Measurements from ENCODE around the gene MASP1.
"Not testable (repeated sequence)": the region's sequence is repeated elsewhere in the genome, so short reads cannot be mapped to it uniquely, and the experiment has no call there.

The MASP1 gene

GRCh38 chr3:187242435-187242834 lies 49.1 kb downstream of the MASP1 start:
- ATAC-seq (ENCODE audit: low read depth) = no peak
- H3K27me3 Mint-ChIP-seq = peaks cover 8% of the 10 kb centered on the region
- no peak for DNase-seq (ENCODE audit: low spot score in 2 of 2)
- H3K4me1 Mint-ChIP-seq = peaks cover 4% of the 10 kb centered on the region
- peaks cover 4% of the 10 kb centered on the region for H3K9me3 Mint-ChIP-seq
- H3K36me3 Mint-ChIP-seq = no peaks in the 10 kb centered on the region
- H3K27ac Mint-ChIP-seq = no peak overlapping the region
- H3K4me3 Mint-ChIP-seq = no peak overlapping the region

- not testable (repeated sequence) for H3K4me1 Mint-ChIP-seq; DNase-seq (ENCODE audit: low spot score in 2 of 2); H3K4me3 Mint-ChIP-seq; H3K36me3 Mint-ChIP-seq; ATAC-seq (ENCODE audit: low read depth); H3K27ac Mint-ChIP-seq; H3K27me3 Mint-ChIP-seq; H3K9me3 Mint-ChIP-seq
Measured at GRCh38 chr3:187238835-187239234, 52.7 kb downstream of the MASP1 start.

GRCh38 chr3:187238239-187238638 lies 53.3 kb downstream of the MASP1 start:
- ATAC-seq (ENCODE audit: low read depth) = no peak
- no peaks in the 10 kb centered on the region for H3K4me1 Mint-ChIP-seq
- H3K4me3 Mint-ChIP-seq = no peak overlapping the region

GRCh38 chr3:187237741-187238140 lies 53.8 kb downstream of the MASP1 start:
- H3K36me3 Mint-ChIP-seq = no peaks in the 10 kb centered on the region
- DNase-seq (ENCODE audit: low spot score in 2 of 2) (no peak), ATAC-seq (ENCODE audit: low read depth) (no peak)
- no peaks in the 10 kb centered on the region for H3K27me3 Mint-ChIP-seq
- H3K27ac Mint-ChIP-seq = no peak overlapping the region
- no peaks in the 10 kb centered on the region for H3K4me1 Mint-ChIP-seq
- H3K4me3 Mint-ChIP-seq = no peak overlapping the region
- peaks cover 4% of the 10 kb centered on the region for H3K9me3 Mint-ChIP-seq

More at GRCh38 chr3:187238239-187238638, 53.3 kb downstream of the MASP1 start:
- Mint-ChIP-seq H3K27me3 (no peaks in the 10 kb centered on the region), H3K9me3 (peaks cover 4% of the 10 kb centered on the region), H3K36me3 (no peaks in the 10 kb centered on the region), H3K27ac (no peak overlapping the region)
- DNase-seq (ENCODE audit: low spot score in 2 of 2) = no peak

DNA sequence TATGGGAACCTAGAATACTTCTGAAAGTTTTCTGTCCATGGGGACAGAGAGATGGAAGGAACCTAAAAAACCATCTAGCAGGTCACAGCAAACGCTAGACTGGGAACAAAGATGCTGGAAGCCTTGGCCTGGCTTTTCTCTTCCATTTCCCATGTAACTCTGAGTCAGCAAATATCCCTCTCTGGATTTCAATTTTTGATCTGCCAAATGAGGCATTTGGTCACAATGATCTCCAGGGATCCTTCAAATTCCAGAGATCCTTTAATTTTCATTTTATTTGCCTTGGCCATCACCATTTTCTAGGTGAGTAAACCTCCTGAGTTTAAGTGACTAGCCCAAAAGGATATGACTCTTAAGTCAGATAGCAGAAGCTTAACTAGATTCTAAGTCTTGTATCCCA lies 54.6 kb downstream of the MASP1 start:
- Mint-ChIP-seq H3K27me3 (no peaks in the 10 kb centered on the region), H3K4me3 (no peak overlapping the region), H3K9me3 (peaks cover 4% of the 10 kb centered on the region), H3K4me1 (no peaks in the 10 kb centered on the region), H3K27ac (no peak overlapping the region), H3K36me3 (no peaks in the 10 kb centered on the region)
- DNase-seq (ENCODE audit: low spot score in 2 of 2) = no peak
- no peak for ATAC-seq (ENCODE audit: low read depth)

DNA sequence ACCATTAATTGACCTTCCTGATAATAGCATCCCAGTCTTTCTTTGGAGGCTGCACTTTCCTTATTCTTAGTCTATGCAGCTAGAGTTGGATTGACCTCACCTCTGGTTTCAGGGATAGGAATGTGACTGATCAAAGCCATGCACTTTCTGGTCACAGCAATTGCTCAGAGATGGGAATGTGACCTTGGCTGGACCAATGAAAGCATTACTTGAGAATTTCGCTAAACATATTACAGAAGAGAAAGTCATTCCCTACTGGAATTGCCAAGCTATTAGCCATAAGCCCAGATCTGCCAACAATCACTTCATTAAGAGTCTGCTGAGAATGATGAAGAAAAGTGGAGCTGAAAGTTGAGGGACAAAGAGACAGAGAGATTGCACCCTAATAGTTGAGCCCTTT lies 61.5 kb downstream of the MASP1 start:
- no peaks in the 10 kb centered on the region for H3K36me3 Mint-ChIP-seq
- H3K27me3 Mint-ChIP-seq = peaks cover 10% of the 10 kb centered on the region

GRCh38 chr3:187228740-187229139 lies 62.8 kb downstream of the MASP1 start:
- DNase-seq (ENCODE audit: low spot score in 2 of 2) = no peak
- peaks cover 10% of the 10 kb centered on the region for H3K27me3 Mint-ChIP-seq
- no peaks in the 10 kb centered on the region for H3K36me3 Mint-ChIP-seq
- H3K4me1 Mint-ChIP-seq = peaks cover 2% of the 10 kb centered on the region
- H3K9me3 Mint-ChIP-seq = no peaks in the 10 kb centered on the region
- H3K4me3 Mint-ChIP-seq = no peak overlapping the region
- no peak overlapping the region for H3K27ac Mint-ChIP-seq
- no peak for ATAC-seq (ENCODE audit: low read depth)

More for the DNA sequence above, 61.5 kb downstream of the MASP1 start:
- H3K4me1 Mint-ChIP-seq = no peaks in the 10 kb centered on the region
- ATAC-seq (ENCODE audit: low read depth) (no peak), DNase-seq (ENCODE audit: low spot score in 2 of 2) (no peak)
- no peaks in the 10 kb centered on the region for H3K9me3 Mint-ChIP-seq
- H3K4me3 Mint-ChIP-seq = no peak overlapping the region
- no peak overlapping the region for H3K27ac Mint-ChIP-seq

GRCh38 chr3:187227658-187228258 lies 63.8 kb downstream of the MASP1 start:
- H3K4me3 Mint-ChIP-seq = no peak overlapping the region
- no peaks in the 10 kb centered on the region for H3K9me3 Mint-ChIP-seq
- peaks cover 2% of the 10 kb centered on the region for H3K4me1 Mint-ChIP-seq
- H3K36me3 Mint-ChIP-seq = no peaks in the 10 kb centered on the region
- peaks cover 11% of the 10 kb centered on the region for H3K27me3 Mint-ChIP-seq
- no peak overlapping the region for H3K27ac Mint-ChIP-seq
- DNase-seq (ENCODE audit: low spot score in 2 of 2) (no peak), ATAC-seq (ENCODE audit: low read depth) (no peak)

DNA sequence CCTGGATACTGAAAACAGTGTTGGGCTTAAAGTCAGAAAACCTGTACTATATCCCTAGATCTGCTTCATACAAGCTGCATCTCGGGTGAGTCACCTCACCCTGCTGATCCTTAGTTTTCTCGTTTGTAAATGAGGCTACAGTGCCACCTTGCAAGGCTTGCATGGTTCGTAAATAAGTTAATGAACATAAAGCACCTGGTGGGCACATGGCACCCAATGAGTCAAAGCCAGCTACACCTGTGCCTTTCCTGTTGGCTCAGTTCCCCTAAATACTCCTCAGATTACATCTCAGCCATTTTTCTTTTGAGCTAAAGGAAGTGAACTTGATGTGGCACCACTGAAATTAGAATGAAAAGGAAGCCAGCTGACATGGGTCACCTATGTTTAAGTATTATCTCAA lies 67.7 kb downstream of the MASP1 start:
- no peaks in the 10 kb centered on the region for H3K36me3 Mint-ChIP-seq
- no peak overlapping the region for H3K27ac Mint-ChIP-seq
- H3K27me3 Mint-ChIP-seq = peaks cover 10% of the 10 kb centered on the region
- H3K4me3 Mint-ChIP-seq = no peak overlapping the region
- no peak for DNase-seq (ENCODE audit: low spot score in 2 of 2)
- H3K4me1 Mint-ChIP-seq = peaks cover 2% of the 10 kb centered on the region
- no peaks in the 10 kb centered on the region for H3K9me3 Mint-ChIP-seq
- ATAC-seq (ENCODE audit: low read depth) = peak; percentile 43

GRCh38 chr3:187222801-187223200 lies 68.7 kb downstream of the MASP1 start:
- H3K4me3 Mint-ChIP-seq = no peak overlapping the region
- no peaks in the 10 kb centered on the region for H3K36me3 Mint-ChIP-seq
- no peaks in the 10 kb centered on the region for H3K9me3 Mint-ChIP-seq

DNA sequence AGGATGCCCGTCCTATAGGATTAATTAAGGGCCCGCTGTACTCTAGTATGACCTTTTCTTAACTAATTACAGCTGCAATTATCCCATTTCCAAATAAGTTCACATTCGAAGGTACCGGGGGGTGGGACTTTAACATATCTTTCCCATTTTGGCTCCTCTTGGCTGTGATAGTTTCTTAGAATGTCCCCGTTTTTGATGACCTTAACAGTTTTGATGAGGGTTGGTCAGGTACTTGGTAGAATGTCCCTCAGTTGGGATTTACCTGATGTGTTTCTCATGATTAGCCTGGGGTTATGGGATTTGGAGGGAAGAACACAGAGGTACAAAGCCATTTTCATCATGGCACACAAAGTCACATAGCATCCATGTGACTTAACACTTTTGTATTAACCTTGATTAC lies 76.1 kb downstream of the MASP1 start:
- no peak overlapping the region for H3K27ac Mint-ChIP-seq
- H3K4me3 Mint-ChIP-seq = no peak overlapping the region
- H3K4me1 Mint-ChIP-seq = no peaks in the 10 kb centered on the region
- H3K9me3 Mint-ChIP-seq = no peaks in the 10 kb centered on the region
- ATAC-seq (ENCODE audit: low read depth) = no peak
- H3K36me3 Mint-ChIP-seq = peaks cover 2% of the 10 kb centered on the region
- peaks cover 14% of the 10 kb centered on the region for H3K27me3 Mint-ChIP-seq
- no peak for DNase-seq (ENCODE audit: low spot score in 2 of 2)

More at GRCh38 chr3:187222801-187223200, 68.7 kb downstream of the MASP1 start:
- DNase-seq (ENCODE audit: low spot score in 2 of 2) (no peak), ATAC-seq (ENCODE audit: low read depth) (no peak)
- no peak overlapping the region for H3K27ac Mint-ChIP-seq
- peaks cover 2% of the 10 kb centered on the region for H3K4me1 Mint-ChIP-seq
- peaks cover 11% of the 10 kb centered on the region for H3K27me3 Mint-ChIP-seq

DNA sequence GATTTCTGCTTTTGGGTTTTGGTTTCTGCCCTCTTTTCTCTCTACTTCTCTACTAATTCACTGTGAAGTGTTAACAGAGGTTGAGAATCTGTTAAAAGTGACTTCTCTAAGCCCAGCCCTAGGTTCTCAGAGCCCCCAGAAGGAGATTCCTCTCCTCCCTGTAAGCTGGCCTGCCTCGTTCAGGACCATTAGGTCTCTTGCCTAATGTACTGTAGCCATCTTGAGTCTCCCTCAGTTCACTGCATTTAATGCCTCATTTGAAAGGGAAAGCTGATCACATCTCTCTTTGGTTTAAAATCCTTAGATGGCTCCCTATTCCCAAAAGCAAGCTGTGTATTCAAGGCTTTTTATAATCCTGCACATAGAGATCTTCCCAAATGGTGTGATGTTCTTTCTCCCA lies 77.9 kb downstream of the MASP1 start:
- H3K4me1 Mint-ChIP-seq = no peaks in the 10 kb centered on the region
- H3K36me3 Mint-ChIP-seq = peaks cover 5% of the 10 kb centered on the region
- no peak overlapping the region for H3K4me3 Mint-ChIP-seq
- DNase-seq (ENCODE audit: low spot score in 2 of 2) = no peak
- no peak for ATAC-seq (ENCODE audit: low read depth)
- H3K27ac Mint-ChIP-seq = no peak overlapping the region
- H3K27me3 Mint-ChIP-seq = peaks cover 15% of the 10 kb centered on the region
- no peaks in the 10 kb centered on the region for H3K9me3 Mint-ChIP-seq

- DNase-seq (ENCODE audit: low spot score in 2 of 2) (no peak), ATAC-seq (ENCODE audit: low read depth) (no peak)
- H3K27ac Mint-ChIP-seq = no peak overlapping the region
- H3K9me3 Mint-ChIP-seq = peaks cover 2% of the 10 kb centered on the region
- no peaks in the 10 kb centered on the region for H3K4me1 Mint-ChIP-seq
- no peak overlapping the region for H3K4me3 Mint-ChIP-seq
- H3K27me3 Mint-ChIP-seq = peaks cover 15% of the 10 kb centered on the region
- H3K36me3 Mint-ChIP-seq = peaks cover 8% of the 10 kb centered on the region
Measured at GRCh38 chr3:187212705-187213104, 78.8 kb downstream of the MASP1 start.

GRCh38 chr3:187212196-187212545 lies 79.4 kb downstream of the MASP1 start:
- ATAC-seq (ENCODE audit: low read depth) (no peak), DNase-seq (ENCODE audit: low spot score in 2 of 2) (no peak)
- Mint-ChIP-seq H3K4me1 (no peaks in the 10 kb centered on the region), H3K27me3 (peaks cover 16% of the 10 kb centered on the region), H3K4me3 (no peak overlapping the region), H3K9me3 (peaks cover 2% of the 10 kb centered on the region), H3K36me3 (peaks cover 10% of the 10 kb centered on the region), H3K27ac (no peak overlapping the region)

DNA sequence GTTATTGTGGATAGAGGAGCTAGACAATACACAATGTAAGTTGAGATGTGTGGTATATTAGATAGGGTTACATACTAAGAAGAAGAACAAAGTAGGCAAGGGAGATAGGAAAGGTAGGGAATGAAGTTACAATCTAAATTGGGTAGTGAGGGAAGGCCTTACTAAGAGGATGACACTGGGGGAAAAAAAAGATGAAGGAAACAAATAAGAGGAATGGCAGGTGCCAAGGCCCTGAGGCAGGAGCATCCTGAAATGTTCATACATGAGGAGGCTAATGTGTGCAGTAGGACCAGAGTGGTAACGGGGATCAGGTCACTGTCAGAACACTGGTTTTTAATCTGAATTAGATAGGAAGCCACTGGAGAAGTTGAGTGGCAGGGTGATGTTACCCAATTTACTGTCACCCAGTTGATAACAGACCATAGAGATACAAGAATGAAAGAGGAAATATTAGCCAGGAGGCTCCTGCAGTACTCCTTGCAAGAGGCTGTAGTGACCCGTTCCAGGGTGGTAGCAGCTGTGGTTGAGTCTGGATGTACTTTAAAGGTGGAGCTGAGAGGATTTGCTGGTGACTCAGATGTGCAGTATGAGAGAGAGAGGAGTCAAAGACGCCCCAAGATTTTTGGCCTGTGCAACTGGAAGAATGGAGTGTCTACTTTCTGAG lies 79.9 kb downstream of the MASP1 start:
- Mint-ChIP-seq H3K4me1 (no peaks in the 10 kb centered on the region), H3K36me3 (peaks cover 10% of the 10 kb centered on the region), H3K4me3 (no peak overlapping the region), H3K9me3 (peaks cover 2% of the 10 kb centered on the region), H3K27me3 (peaks cover 18% of the 10 kb centered on the region), H3K27ac (no peak overlapping the region)
- DNase-seq (ENCODE audit: low spot score in 2 of 2) (no peak), ATAC-seq (ENCODE audit: low read depth) (no peak)
